CD1c-positive myeloid dendritic cell (primary cell): Measurements from ENCODE around the gene ABCA6.
"Not testable (repeated sequence)": the region's sequence is repeated elsewhere in the genome, so short reads cannot be mapped to it uniquely, and the experiment has no call there.

Experiments
- DNase-seq: peaks from one replicate; pipeline ENCODE4 v3.0.0-alpha.2; 2016; ENCODE audit errors: extremely low spot score

Gene ABCA6

DNA sequence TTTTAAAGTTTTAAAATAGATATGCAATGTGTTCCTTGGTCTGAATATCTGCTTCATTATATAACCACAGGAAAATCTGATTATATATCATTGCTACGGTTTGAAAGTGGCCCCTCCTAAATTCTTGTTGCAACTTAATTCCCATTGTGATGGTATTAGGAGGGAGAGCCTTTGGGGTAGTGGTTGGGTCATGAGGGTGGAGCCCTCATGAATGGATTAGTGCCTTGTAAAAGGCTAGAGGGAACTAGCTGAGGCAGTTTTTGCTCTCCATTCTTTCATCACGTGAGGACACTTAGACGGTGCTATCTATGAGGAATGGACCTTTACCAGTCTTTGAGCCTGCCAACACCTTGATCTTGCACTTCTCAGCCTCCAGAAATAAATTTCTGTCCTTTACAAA, 7.6 kb downstream of the ABCA6 start:
- DNase-seq = no peak

DNA sequence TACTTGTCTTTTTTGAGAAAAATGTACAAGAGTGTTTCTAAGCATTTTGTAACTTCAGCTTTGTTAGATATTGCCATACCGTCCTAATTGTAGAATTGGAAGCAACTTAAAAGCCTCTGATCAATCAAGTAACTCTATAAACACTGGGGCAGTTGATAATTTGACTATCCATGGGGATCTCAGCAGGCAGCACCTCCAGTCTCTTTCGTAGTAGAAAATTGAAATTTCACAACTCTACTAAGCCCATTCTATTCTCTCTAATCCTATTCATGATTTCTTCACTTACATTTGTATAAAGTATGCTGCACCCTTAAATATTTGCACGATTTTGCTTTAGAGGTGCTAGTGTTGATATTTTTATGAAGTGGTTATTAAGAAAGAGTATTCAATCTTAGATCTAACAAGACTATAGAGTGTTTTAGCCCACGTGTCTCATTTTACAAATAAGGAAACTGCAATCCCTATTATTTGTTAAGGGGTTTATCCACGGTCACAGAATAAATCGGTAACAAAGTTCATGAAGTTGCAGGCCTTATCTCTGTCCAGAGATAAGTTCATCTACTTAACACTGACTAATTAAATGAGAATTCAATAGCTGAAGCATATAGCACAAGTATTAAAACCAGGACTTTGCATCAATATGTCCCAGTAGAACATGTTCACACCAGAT, 10.9 kb downstream of the ABCA6 start:
- DNase-seq = no peak

DNA sequence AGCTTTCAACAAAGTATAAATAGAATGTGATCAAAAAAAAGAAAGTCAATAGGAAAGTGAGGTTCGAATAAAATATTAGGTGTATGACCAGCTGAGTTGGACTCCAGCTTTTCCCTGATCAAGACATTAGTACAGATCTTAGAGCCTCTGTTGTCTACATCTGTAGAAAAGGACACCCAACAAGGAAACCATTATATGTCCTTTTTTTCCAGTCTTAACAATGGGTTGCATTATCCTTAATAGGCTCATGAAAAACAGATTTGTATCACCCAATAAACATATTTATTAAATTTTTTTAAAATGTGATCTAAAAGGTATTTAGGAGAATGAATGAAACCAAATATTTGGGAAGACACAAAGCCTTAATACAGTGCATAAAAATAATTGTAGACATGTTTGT, 18.1 kb downstream of the ABCA6 start:
- no peak for DNase-seq

DNA sequence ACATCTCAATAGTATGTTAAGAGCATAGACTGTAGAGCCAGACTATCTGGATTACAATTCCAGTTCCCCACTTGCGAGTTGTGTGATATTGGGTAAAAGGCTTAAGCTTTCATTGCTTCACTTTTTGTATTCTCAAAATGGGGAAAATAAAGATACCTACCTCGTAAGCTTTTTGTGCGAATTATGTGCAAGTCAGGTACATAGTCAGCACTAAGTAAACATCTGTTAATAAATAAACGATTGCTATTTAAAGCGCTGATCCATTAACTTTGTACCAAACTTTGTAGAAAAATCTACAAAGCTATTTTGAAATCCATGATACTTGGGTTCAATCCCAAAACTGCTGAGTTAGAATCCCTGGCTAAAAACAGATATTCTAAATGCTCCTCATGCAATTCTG, 19.6 kb downstream of the ABCA6 start:
- DNase-seq = no peak

DNA sequence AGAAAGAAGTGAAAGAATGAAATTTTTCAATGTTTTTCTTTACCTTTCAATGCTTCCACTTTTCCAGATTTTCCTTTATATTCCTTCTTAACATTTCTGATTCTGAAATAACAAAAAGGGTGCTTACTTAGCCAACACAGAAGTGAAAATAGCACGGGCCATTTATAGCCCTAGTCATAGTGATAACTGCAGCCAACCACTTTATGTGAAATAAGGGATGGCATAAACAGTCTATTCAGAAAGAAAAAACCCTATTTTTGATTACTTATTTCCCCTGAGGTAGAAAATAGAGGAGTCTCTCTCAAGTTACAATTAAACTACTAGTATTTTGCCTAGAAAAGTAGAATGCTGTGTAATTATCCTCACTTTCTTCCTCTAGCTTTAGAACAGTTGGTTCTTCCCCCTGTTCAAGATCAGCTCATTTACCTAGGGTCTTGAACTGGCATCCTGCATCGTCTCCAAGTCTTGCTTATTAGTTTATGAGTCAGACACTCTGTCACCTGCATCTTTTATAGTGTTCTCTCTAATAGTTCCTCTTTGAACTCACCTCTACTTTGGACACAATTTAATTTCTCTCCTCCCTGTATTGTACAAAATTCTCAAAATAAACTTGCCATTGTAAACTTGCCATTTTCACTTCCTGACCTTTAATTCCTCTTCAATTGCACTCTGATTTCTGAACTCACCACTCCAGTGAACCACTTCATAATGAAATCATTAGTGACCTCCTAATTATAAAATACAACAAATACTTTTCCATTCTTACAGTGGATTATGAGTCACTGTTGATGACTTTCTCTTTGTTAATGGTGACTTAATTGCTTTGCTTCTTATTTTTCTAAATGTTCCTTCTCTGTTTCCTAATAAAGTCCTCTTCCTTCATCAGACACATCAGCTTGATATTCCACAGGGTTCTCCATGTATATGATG, 23.6 kb downstream of the ABCA6 start:
- peak; percentile 55 for DNase-seq

DNA sequence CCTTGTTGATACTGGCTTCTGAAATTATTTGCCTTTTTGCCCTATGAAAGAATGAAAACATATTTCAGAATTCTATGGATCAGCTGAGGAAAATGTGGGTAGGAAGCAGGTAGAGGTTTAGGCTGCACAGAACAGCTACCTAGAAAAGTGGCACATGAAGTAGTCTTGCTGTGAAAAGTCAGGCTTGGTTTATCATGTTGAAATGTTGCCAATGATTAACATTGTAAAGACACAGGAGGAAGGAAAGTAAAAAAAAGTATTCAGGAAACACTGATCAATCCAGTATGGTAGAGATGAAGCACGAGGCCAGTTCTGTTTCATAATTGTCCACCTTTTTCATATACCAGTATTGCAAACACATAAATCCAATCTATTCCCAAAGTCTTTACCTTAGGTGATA, 29.9 kb downstream of the ABCA6 start:
- DNase-seq = no peak

DNA sequence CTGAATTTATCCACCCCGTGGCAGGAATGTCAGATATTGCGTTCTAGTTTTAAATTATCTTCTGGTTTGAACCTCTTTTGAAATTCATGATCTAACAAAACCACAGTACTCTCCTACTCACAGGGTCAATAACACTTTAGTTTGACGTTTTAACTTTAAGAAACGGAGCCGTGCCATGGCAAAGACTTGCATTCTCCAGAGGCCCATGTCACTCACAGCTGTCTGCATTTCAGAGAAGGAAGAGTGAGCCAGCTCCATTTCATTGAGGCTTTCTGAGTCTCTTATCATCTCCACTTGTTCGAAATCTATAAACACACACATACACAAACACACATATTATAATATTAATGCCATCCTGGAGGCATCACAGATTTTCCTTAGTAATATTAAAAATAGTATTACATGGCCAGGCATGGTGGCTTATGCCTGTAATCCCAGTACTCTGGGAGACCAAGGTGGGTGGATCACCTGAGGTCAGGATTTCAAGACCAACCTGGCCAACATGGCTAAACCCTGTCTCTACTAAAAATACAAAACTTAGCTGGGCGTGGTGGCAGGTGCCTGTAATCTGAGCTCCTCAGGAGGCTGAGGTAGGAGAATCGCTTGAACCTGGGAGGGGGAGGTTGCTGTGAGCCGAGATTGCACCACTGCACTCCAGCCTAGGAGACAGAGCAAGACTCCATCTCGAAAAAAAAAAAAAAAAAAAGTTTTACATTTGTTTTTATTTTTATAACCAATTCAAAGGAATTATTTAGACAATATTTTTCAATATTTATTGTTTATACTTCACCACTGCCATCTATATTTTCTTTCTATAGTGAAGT, 35.6 kb downstream of the ABCA6 start:
- no peak for DNase-seq

DNA sequence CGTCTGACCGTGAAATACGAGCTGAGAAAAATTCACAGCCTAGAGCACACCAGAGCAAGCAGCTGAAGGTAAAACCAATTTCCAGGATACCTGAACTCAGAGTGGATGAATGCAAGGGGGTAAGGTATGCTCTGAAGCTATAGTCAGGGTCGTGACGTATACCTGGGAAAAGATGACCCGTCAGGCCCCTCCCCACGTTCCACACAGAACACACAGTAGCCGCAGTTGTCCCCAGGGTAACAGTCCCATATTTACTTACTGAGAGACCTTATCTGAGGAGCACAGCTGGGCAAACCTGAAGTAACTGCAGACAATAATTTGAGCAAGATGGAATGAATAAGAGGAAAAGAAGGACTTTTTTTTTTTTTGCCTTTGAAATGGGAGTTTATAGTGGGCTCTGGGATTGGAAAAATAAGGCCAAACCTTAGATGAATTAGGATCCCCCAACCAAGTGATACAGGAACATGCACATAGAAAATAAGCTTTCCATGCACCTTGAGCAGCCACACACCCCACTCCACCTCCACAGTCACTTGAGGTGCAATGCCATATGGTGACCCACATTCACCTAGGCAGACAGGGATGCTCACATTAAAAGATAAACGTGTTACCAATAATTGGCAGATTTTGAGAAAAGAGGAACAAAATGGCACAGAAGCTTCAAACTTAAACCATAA, 38.0 kb downstream of the ABCA6 start:
- no peak for DNase-seq

DNA sequence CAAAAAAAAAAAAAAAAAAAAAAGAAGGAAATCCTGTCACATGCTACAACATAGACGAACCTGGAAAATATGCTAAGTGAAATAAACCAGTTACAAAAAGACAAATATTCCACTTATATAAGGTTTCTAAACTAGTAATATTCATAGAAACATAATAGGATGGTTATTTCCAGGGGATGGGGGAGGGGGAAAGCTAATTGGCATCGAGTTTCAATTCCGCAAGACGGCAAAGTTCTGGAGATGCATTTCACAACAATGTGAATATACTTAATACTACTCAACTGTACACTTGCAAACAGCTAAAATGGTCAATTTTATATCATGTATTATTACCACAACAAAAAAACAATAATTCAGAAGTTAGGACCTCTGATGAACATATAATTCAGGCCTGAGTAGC, 43.1 kb downstream of the ABCA6 start:
- peak; percentile 79 for DNase-seq

DNA sequence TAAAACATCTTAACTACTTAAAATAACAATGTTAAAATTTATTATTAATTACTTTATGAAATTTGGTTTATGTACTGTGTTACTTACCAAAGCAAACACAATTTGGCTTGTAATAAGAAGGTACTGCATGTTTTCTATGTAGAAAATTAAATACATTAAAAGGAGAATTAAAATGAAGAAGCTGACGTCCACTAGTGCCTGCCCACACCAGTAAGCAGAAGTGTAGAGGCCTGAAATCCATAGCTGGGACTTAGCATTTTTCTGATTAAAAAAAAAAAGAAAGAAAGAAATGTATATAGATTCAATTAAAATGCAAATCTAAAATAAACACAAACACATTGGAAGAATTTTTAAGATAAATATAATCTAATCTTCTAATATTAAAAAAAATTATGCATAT, 45.2 kb downstream of the ABCA6 start:
- peak; percentile 52 for DNase-seq

DNA sequence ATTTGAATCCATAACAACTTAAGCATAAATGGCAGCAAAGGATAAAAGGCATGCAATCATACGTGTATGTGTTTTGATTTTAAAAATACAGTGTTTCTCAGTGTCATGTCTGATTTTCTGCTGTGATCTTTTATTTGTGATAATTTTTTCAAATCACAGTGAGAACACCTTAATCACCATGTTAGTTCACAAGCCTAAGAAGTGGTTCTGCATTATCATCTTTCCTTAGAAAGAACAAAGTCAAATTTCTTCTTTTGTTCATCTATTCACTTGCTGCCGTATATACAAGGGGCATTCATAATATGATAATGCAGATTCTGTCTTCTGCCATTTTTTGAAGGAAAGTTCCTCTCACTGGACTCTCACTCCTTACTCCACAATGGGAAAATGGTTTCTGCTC, 47.7 kb downstream of the ABCA6 start:
- DNase-seq = no peak

DNA sequence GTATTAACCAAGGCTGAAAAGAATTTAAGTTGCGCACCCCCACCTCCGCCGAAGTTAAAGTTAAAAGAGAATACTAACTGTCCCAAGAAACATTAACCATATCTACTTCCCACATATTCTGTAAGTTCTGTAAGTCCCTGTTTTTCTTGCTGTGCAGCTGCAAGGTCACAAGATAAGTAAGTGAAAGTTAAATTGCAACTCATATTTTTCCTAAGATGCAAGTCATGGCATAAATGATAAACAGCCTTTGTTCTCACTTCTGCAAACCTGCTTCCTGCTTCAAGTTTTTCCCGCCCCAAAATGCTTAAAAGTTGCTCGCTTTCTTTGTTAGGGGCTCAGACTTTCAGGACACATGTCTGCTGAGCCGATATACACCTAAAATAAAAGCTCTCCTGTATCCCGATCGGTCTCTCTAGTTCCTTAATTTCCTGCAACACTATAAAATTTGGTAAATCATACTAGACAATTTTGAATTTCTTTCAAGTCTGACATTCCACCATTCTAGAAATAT, 48.4 kb downstream of the ABCA6 start:
- DNase-seq = peak; percentile 86

DNA sequence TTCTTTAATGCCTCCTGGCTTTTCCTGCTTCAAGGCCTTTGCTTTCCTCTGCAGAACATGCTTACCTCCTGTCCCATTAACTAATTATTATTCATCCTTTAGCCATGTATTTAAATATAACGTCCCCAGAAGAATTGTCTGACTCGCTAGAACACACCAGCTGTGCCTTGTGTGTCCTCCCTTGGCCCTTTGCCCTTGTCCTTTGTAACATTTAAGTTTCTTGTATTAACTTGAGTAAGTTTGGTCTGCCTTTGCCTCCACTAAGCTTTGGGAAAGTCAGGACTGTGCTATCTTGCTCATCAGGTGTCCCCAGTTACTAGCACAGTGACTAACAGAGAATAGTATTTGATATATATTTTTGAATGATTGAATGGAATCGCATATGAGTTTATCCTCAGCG, 51.3 kb downstream of the ABCA6 start:
- no peak for DNase-seq

DNA sequence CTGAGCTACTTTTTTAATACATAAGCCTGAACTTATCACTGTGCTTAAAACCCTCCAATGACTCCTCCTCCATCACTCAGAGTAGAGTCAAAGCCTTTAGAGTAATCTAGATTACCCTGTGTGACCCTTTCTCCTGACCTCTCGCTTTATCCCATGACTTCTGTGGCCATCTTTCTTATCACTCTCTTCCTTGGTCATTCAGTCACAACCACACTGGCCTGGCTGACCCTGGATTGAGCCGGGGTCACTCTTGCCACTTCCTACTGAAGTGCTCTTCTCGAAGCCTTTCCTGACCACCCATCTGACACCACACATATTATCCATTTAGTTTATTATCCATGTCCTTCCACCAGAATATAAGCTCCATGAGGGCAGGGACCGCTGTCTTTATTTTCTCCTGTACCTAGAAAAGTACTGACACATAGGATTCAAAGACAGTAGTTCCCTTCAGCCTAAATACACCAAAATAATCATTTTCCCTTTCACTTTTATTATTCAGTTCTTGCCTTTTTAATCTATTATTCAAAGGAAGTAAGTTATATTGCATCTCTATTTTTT, 53.0 kb downstream of the ABCA6 start:
- no peak for DNase-seq

DNA sequence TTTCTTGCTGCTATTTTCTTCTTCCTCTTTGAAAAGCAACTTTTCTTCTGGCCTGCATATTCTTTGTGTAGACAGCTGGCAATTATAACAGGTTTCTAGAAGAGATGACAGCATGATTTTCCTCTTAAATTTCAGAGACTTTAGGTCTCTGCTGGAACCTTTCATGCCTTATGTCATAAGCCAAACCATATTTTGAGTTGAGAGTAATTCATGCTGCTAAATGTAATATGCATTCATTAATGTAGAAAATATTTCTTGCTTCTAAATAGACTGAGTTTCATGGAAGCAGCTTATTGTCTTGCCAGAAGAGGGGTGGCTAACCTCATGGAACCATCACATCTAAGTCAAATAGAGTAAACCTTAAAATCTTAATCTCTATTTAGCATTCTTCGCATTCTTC, 55.1 kb downstream of the ABCA6 start:
- DNase-seq = no peak

DNA sequence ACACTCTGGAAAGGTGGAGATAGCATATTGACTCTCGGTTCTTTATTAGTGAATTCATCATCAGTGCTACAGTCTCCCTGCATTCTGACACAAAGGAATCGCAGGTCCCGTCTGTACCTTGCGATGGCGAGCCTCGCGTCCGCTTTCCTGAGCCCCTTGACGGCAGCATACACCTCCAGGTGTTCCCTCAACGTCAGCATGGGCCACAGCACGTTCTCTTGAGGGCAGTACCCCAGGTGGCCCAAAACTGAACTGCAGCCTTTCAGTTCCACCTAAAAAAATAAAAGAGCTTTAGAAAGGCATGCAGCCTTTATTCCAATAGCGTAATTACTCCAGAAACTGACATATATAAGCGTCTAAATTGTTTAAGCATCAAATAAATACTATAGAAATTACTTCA, 56.8 kb downstream of the ABCA6 start:
- no peak for DNase-seq

DNA sequence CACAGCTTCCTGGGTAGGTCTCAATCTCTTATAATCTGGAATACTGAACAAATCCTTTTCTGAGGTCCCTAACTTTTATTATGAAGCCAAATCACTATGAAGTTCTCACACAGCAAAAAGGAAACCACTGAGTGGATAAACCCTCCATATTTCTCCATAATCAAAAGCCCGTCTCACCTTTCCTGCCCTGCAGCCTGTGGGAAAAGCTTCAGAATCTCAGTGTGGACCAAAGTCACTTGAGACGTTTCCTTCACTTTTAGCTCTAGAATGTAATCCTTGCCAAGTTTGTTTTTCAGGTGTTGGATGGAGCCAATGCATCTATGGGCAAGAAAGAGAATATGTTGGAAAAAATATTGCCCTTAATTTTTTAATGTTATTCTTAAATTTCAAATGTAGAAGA, 59.0 kb downstream of the ABCA6 start:
- no peak for DNase-seq

DNA sequence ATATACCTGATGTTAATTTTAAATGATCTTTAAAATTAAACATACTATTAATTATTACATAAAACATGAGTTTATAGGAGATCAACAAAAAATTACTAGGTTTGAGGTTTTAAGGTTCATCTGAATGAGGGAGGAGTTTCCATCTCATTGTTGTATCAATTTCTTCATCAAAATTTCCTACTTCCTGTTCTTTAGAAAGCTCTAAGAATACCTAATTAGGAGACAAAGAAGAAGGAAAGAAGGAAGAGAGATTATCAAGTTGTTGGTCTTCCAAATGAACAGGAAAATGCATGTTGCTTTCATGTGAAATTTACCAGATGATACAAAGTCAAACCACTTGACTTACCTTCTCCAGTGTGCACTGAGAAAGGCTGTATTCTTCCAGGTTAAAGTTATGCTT, 62.8 kb downstream of the ABCA6 start:
- DNase-seq = peak; percentile 25

DNA sequence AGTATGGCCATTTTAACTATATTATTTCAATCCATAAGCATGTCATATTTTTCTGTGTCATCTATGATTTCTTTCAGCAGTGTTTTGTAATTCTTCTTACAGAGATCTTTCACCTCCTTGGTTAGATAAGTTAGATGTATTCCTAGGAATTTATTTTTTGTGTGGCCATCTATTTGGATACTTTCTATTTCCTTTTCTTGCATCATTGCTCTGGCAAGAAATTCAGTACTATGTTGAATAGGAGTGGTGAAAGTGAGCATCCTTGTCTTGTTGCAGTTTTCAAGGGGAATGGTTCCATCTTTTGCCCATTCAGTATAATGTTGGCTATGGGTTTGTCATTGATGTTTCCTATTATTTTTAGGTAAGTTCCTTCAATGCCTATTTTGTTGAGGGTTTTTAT, 65.9 kb downstream of the ABCA6 start:
- DNase-seq = no peak

DNA sequence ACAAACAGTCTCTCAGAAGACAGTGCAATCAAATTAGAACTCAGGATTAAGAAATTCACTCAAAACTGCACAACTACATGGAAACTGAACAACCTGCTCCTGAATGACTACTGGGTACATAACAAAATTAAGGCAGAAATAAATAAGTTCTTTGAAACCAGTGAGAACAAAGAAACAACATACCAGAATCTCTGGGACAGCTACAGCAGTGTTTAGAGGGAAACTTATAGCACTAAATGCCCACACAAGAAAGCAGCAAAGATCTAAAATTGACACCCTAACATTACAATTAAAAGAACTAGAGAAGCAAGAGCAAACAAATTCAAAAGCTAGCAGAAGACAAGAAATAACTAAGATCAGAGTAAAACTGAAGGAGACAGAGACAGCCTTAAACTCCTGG, 68.3 kb downstream of the ABCA6 start:
- DNase-seq = not testable (repeated sequence)

DNA sequence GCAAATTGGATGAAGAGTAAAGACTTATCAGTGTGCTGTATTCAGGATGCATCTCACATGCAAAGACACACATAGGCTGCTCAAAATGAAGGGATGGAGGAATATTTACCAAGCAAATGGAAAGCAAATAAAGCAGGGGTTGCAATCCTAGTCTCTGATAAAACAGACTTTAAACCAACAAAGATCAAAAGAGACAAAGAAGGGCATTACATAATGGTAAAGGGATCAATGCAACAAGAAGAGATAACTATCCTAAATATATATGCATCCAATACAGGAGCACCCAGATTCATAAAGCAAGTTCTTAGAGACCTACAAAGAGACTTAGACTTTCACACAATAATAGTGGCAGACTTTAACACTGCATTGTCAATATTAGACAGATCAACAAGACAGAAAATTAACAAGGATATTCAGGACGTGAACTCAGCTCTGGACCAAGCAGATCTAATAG, 68.9 kb downstream of the ABCA6 start:
- DNase-seq = not testable (repeated sequence)
